Neural progenitor cell (in vitro differentiated cells): ENCODE measurements around the gene EZH2.

ENCODE experiments used
- CTCF ChIP-seq: fragments of 200-600 bp; sonication (generic); IDR thresholded peaks from 2 replicates; pipeline ENCODE4 v1.5.1; 2017; ENCODE audit warnings: antibody characterized with exemption, mild to moderate bottlenecking
- EZH2phosphoT487 ChIP-seq: fragments of 200-600 bp; sonication (generic); IDR thresholded peaks from 2 replicates; pipeline ENCODE4 v1.6.1; 2017; ENCODE audit warnings: antibody characterized with exemption

- TF ChIP-seq CTCF (no peak), EZH2phosphoT487 (no peak)
Measured at GRCh38 chr7:148789220-148789619, 94.9 kb downstream of the EZH2 start.
